GM19239 (cell line): ENCODE data around the gene PPP4R3C.
"Not testable (repeated sequence)": the region's sequence is repeated elsewhere in the genome, so short reads cannot be mapped to it uniquely, and the experiment has no call there.

ENCODE experiments used
- DNase-seq: peaks from one replicate; pipeline ENCODE4 v3.0.0; 2011; ENCODE audit warnings: low spot score; ENCODE audit not compliant: insufficient read length
- FAIRE-seq: peaks from 2 replicates; lab custom pipeline; 2011; peaks lifted over from hg19 to GRCh38; lab: Jason Lieb, UNC

The PPP4R3C gene

GRCh38 chrX:27463187-27463586, at the start of gene PPP4R3C:
PPP4R3C (minus strand) TSS chrX:27463341; CDS start chrX:27463296, 45 bp downstream.
- DNase-seq = no peak
- FAIRE-seq = no peak

- no peak for FAIRE-seq
- no peak for DNase-seq
Observed at GRCh38 chrX:27491397-27491796, 28.3 kb upstream of the PPP4R3C start.

DNA sequence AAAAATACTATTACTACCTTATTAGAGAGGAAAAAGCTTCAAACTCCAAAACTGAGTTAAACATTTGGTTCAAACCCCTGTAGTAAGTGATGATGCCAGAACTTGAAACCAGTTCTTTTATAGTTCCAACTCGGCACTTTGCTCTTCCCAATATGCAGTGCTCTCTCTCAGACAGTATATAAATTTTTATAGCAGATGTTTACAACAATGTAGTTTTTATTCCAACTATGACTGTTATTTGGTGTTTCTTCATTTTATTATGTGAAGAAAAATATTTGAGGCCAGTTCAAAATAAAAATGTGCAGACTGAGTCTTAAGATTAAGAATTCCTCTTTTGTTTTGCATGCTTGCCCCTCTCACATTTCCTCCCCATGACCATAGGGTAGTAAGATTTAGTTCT, 2.9 kb upstream of the PPP4R3C start:
- FAIRE-seq (no peak), DNase-seq (no peak)

DNA sequence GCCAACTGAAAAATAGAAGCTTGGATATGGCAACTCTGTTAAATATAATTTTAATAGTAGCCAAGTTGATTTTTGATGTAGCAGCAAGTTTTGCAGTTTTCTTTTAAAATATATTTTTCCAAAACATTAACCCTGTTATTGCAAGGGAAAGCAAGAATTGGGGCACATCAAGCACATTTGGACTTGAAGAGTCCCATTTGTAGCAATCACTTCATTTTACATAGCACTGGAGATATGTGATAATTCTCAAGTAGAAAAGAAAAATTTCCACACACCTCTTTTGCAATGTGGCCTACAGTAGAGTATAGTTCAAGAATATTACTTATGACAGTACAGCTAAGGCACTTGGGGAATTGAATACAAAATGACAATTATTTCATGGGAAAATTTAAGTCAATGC, 1.9 kb upstream of the PPP4R3C start:
- FAIRE-seq (no peak), DNase-seq (no peak)

- FAIRE-seq, DNase-seq: not testable (repeated sequence)
Observed at GRCh38 chrX:27459129-27459528, 4.0 kb downstream of the PPP4R3C start.

DNA sequence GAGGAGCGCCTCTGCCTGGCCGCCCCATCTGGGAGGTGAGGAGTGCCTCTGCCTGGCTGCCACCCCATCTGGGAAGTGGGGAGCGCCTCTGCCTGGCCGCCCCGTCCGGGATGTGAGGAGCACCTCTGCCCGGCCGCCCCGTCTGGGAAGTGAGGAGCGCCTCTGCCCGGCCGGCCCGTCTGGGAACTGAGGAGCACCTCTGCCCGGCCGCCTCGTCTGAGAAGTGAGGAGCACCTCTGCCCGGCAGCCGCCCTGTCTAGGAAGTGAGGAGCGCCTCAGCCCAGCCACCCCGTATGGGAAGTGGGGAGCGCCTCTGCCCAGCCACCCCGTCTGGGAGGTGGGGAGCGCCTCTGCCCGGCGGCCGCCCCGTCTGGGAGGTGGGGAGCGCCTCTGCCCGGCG, 4.6 kb downstream of the PPP4R3C start:
- FAIRE-seq, DNase-seq: not testable (repeated sequence)

GRCh38 chrX:27451324-27451723, 11.8 kb downstream of the PPP4R3C start:
- DNase-seq (no peak), FAIRE-seq (no peak)

DNA sequence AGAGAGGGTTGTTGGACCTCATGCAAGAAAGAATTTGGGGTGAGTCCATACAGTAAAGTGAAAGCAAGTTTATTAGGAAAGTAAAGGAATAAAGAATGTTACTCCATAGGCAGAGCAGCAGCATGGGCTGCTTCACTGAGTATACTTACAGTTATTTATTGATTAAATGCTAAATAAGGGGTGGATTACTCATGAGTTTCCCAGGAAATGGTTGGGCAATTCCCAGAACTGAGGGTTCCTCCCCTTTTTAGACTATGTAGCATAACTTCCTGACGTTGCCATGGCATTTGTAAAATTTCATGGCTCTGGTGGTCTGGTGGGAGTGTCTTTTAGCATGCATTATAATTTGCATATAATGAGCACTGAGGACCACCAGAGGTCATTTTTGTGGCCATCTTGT, 16.7 kb downstream of the PPP4R3C start:
- FAIRE-seq (no peak), DNase-seq (no peak)

- DNase-seq (no peak), FAIRE-seq (no peak)
Observed at GRCh38 chrX:27445438-27445837, 17.7 kb downstream of the PPP4R3C start.

GRCh38 chrX:27444093-27444908, 18.8 kb downstream of the PPP4R3C start:
- FAIRE-seq (no peak), DNase-seq (no peak)

DNA sequence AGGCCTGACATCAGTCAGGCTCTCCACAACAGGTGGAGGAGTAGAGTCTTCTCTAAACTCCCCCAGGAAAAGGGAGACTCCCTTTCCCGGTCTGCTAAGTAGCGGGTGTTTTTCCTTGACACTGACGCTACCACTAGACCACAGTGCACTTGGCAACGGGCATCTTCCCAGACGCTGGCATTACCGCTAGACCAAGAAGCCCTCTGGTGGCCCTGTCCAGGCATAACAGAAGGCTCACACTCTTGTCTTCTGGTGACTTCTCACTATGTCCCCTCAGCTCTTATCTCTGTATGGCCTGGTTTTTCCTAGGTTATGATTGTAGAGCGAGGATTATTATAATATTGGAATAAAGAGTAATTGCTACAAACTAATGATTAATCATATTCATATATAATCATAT, 20.7 kb downstream of the PPP4R3C start:
- FAIRE-seq, DNase-seq: not testable (repeated sequence)

DNA sequence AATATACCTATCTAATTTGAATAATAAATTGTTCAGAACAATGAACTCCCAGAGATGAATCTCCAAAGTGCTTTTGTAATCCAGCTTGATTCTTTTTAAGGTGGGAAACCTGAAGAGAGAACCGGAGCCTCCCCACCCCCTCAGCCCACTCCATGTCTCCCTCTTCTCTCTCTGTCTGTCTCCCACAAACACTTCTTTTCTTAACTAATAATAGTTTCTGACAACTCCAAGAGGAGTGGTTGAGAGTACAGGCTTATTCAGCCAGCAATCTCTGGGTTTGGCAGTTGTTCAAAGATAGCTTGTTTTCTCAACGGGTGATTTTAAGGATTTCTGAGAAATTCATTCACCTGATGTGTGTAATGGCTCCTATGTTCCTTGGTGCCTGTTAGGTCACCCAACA, 23.4 kb downstream of the PPP4R3C start:
- FAIRE-seq = no peak
- no peak for DNase-seq

GRCh38 chrX:27438937-27439336, 24.2 kb downstream of the PPP4R3C start:
- DNase-seq (no peak), FAIRE-seq (no peak)

DNA sequence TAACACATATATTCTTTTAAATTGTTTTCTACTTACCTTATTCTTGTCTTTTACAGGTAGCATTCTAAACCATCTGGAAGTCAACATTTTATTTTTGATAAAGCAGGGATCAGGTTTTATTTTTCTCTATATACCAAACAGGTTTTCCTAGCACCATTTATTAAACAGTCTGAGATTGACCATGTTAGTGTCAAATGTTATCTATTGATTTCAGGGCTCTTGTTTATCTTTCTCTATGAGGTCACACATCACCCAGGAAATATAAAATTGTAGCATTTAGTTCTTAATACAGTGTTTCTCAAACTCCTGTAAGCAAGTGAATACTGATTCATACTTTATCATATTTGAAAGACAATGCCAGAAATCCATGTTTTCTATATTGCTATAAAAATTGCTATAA, 28.1 kb downstream of the PPP4R3C start:
- no peak for DNase-seq
- FAIRE-seq = no peak
